ENCODE results near the gene LRRC75A.

The LRRC75A gene

GRCh38 chr17:16512011-16512410 is 20.0 kb upstream of the LRRC75A start:
- ChIA-PET CTCF (interaction anchor here (1.2 to 8.6 kb wide), 3 partner anchors 10 to 59 kb away, joined by 3 to 71 read pairs (median 40); no protein-coding TSS in a partner anchor), POLR2A (interaction anchor here (0.6 kb wide), 1 partner anchor 61 kb away, joined by 3 read pairs; no protein-coding TSS in a partner anchor)
- no peak for TF ChIP-seq CTCF (IDR thresholded peaks at IDR 0.05; ENCODE audit: insufficient read depth, low read length, missing control alignments)
- DNase-seq (ENCODE audit: low read depth, low spot score) = no peak
- H3K4me3 ChIP-seq (ENCODE audit: low read depth, low read length) = no peak overlapping the region

GRCh38 chr17:16511593-16511992 is 19.6 kb upstream of the LRRC75A start:
- ChIA-PET POLR2A (no interaction called here), CTCF (interaction anchor here (5.5 to 8.6 kb wide), 2 partner anchors 11 to 59 kb away, joined by 40 to 71 read pairs; no protein-coding TSS in a partner anchor)
- no peak overlapping the region for H3K4me3 ChIP-seq (ENCODE audit: low read depth, low read length)
- DNase-seq (ENCODE audit: low read depth, low spot score) = no peak
- no peak for TF ChIP-seq CTCF (IDR thresholded peaks at IDR 0.05; ENCODE audit: insufficient read depth, low read length, missing control alignments)

GRCh38 chr17:16507918-16508533 is 16.0 kb upstream of the LRRC75A start:
- CTCF ChIA-PET = interaction anchor here (1.6 to 8.6 kb wide), 3 partner anchors 14 to 28 kb away, joined by 3 to 71 read pairs (median 5); no protein-coding TSS in a partner anchor
- DNase-seq (ENCODE audit: low read depth, low spot score) = no peak
- no peak overlapping the region for H3K4me3 ChIP-seq (ENCODE audit: low read depth, low read length)
- POLR2A ChIA-PET = no interaction called here
- TF ChIP-seq CTCF (IDR thresholded peaks at IDR 0.05; ENCODE audit: insufficient read depth, low read length, missing control alignments) = no peak

- no peak for TF ChIP-seq CTCF (IDR thresholded peaks at IDR 0.05; ENCODE audit: insufficient read depth, low read length, missing control alignments)
- ChIA-PET POLR2A (no interaction called here), CTCF (interaction anchor here (1.6 to 8.6 kb wide), 3 partner anchors 10 to 16 kb away, joined by 3 to 71 read pairs (median 5); partner anchors contain the start of gene LRRC75A)
- DNase-seq (ENCODE audit: low read depth, low spot score) = no peak
- H3K4me3 ChIP-seq (ENCODE audit: low read depth, low read length) = no peak overlapping the region
Observed at GRCh38 chr17:16506188-16506587, 14.2 kb upstream of the LRRC75A start.

- no peak for TF ChIP-seq CTCF (IDR thresholded peaks at IDR 0.05; ENCODE audit: insufficient read depth, low read length, missing control alignments)
- DNase-seq (ENCODE audit: low read depth, low spot score) = no peak
- POLR2A ChIA-PET = no interaction called here
- CTCF ChIA-PET = interaction anchor here (1.2 to 8.6 kb wide), 4 partner anchors 11 to 141 kb away, joined by 3 to 71 read pairs (median 4); partner anchors contain the start of gene LRRC75A
- no peak overlapping the region for H3K4me3 ChIP-seq (ENCODE audit: low read depth, low read length)
Observed at GRCh38 chr17:16504984-16505383, 13.0 kb upstream of the LRRC75A start.

GRCh38 chr17:16496820-16497489 is 5.0 kb upstream of the LRRC75A start:
- ChIA-PET CTCF (interaction anchor here (1.1 to 1.7 kb wide), 3 partner anchors 13 to 133 kb away, joined by 3 to 7 read pairs (median 4); no protein-coding TSS in a partner anchor), POLR2A (no interaction called here)
- H3K4me3 ChIP-seq (ENCODE audit: low read depth, low read length) = no peak overlapping the region
- DNase-seq (ENCODE audit: low read depth, low spot score) = no peak
- TF ChIP-seq CTCF (IDR thresholded peaks at IDR 0.05; ENCODE audit: insufficient read depth, low read length, missing control alignments) = no peak
